HepG2 (cell line): ENCODE results near the gene OGT. TPM values are rescaled to one million over a fixed set of nuclear protein-coding genes. Genes with fewer than 3 reads are reported as not detected.

Source experiments
- AGO2 ChIP-seq: fragments of 200-400 bp; formaldehyde crosslinking; optimal IDR thresholded peaks from 2 replicates; pipeline ENCODE3; 2017; ENCODE audit warnings: mild to moderate bottlenecking, low read depth, low read length, moderate library complexity
- ATF7-NPFF ChIP-seq: sonication (generic); formaldehyde crosslinking; IDR thresholded peaks from 2 replicates; pipeline ENCODE4 v1.8.1; 2023; ENCODE audit warnings: mild to moderate bottlenecking, low read depth, missing genetic modification reagents, moderate library complexity
- ERF ChIP-seq: IDR thresholded peaks from 2 replicates; pipeline ENCODE4 v1.6.1; 2018; ENCODE audit warnings: missing biosample characterization, missing genetic modification reagents
- FOXK1 ChIP-seq: sonication (generic); formaldehyde crosslinking; IDR thresholded peaks from 2 replicates; pipeline ENCODE4 v1.4.0; 2020; ENCODE audit warnings: low read depth, missing genetic modification reagents, borderline replicate concordance
- IKZF1 ChIP-seq: fragments of 450-650 bp; IDR thresholded peaks from 2 replicates; pipeline ENCODE4 v1.7.1; 2016
- MBNL3 ChIP-seq: fragments of 250-450 bp; sonication (Bioruptor Pico); conservative IDR thresholded peaks from 2 replicates; pipeline ENCODE4 v1.8.0; 2022; ENCODE audit warnings: mild to moderate bottlenecking, inconsistent platforms
- MXI1 ChIP-seq: IDR thresholded peaks from 3 replicates; pipeline ENCODE4 v1.6.1; 2012; ENCODE audit warnings: low read depth, low read length, inconsistent platforms, borderline replicate concordance
- NFYB ChIP-seq: sonication (generic); formaldehyde crosslinking; IDR thresholded peaks from 2 replicates; pipeline ENCODE4 v1.4.0; 2020; ENCODE audit warnings: missing genetic modification reagents
- POLR2G ChIP-seq: fragments of 200-400 bp; formaldehyde crosslinking; IDR thresholded peaks from 2 replicates; pipeline ENCODE4 v1.6.1; 2018; ENCODE audit warnings: mild to moderate bottlenecking, low read depth, low read length, moderate library complexity
- REXO4 ChIP-seq: sonication (generic); formaldehyde crosslinking; IDR thresholded peaks from 2 replicates; pipeline ENCODE4 v1.8.0; 2022; ENCODE audit warnings: missing genetic modification reagents, mild to moderate bottlenecking, borderline replicate concordance
- RNF2 ChIP-seq: fragments of 450-650 bp; conservative IDR thresholded peaks from 2 replicates; pipeline ENCODE4 v1.6.1; 2016; ENCODE audit warnings: low read depth
- RXRA ChIP-seq: sonication (generic); formaldehyde crosslinking; IDR thresholded peaks from 2 replicates; pipeline ENCODE4 v1.5.1; 2020; ENCODE audit warnings: missing genetic modification reagents
- SRSF9 ChIP-seq: fragments of 200-400 bp; formaldehyde crosslinking; IDR thresholded peaks from 2 replicates; pipeline ENCODE4 v1.6.1; 2018; ENCODE audit warnings: borderline replicate concordance, mild to moderate bottlenecking, low read depth, low read length; ENCODE audit not compliant: insufficient read depth, poor library complexity, severe bottlenecking
- SRY ChIP-seq: sonication (generic); formaldehyde crosslinking; IDR thresholded peaks from 2 replicates; pipeline ENCODE4 v1.8.0; 2022; ENCODE audit warnings: mild to moderate bottlenecking, missing genetic modification reagents
- TARDBP ChIP-seq: sonication (generic); formaldehyde crosslinking; IDR thresholded peaks from 2 replicates; pipeline ENCODE4 v1.8.0; 2022; ENCODE audit warnings: mild to moderate bottlenecking, missing genetic modification reagents
- TRIM24 ChIP-seq: sonication (generic); formaldehyde crosslinking; IDR thresholded peaks from 2 replicates; pipeline ENCODE4 v1.8.0; 2022; ENCODE audit warnings: mild to moderate bottlenecking, missing genetic modification reagents
- ZNF101 ChIP-seq: sonication (generic); formaldehyde crosslinking; IDR thresholded peaks from 2 replicates; pipeline ENCODE4 v1.4.0; 2020; ENCODE audit warnings: mild to moderate bottlenecking, low read depth, missing genetic modification reagents, borderline replicate concordance
- ZNF121 ChIP-seq: sonication (generic); formaldehyde crosslinking; IDR thresholded peaks from 2 replicates; pipeline ENCODE4 v1.5.0; 2020; ENCODE audit warnings: mild to moderate bottlenecking, missing genetic modification reagents
- ZNF569 ChIP-seq: sonication (generic); formaldehyde crosslinking; IDR thresholded peaks from 2 replicates; pipeline ENCODE4 v1.5.0; 2020; ENCODE audit warnings: mild to moderate bottlenecking, missing genetic modification reagents, moderate library complexity, borderline replicate concordance
- ZNF781 ChIP-seq: sonication (generic); formaldehyde crosslinking; IDR thresholded peaks from 2 replicates; pipeline ENCODE4 v1.5.1; 2020; ENCODE audit warnings: borderline replicate concordance, mild to moderate bottlenecking, missing genetic modification reagents; ENCODE audit errors: not compliant biosample characterization
- ZNF878 ChIP-seq: sonication (generic); formaldehyde crosslinking; IDR thresholded peaks from 2 replicates; pipeline ENCODE4 v1.8.1; 2023; ENCODE audit warnings: mild to moderate bottlenecking, missing genetic modification reagents, moderate library complexity
- ZNF883 ChIP-seq: sonication (generic); formaldehyde crosslinking; IDR thresholded peaks from 2 replicates; pipeline ENCODE4 v1.5.1; 2020; ENCODE audit warnings: mild to moderate bottlenecking, missing genetic modification reagents; ENCODE audit errors: not compliant biosample characterization
- polyA plus RNA-seq, 8 experiments: library from polyadenylated mRNA; depleted of rRNA in 3 of 8; stranded (reverse) in 7 of 8; unstranded in 1 of 8; fragments of >200 nt; fragmentation: Illumina TruSeq in 4 of 8; extraction: Trizol in 4 of 8; gene quantifications; 2 replicates each; pipeline versions ENCODE4 v1.2.1 to v1.2.3, GENCODE V29; 2011 to 2016; ENCODE audit warnings: low read depth in 4 of 8, missing spikeins in 1 of 8, mixed read lengths in 1 of 8; ENCODE audit not compliant: insufficient read depth in 1 of 8
- total RNA-seq, 5 experiments: library from RNA; depleted of rRNA; stranded (reverse); fragments of >200 nt; fragmentation: Illumina TruSeq; extraction: Trizol; gene quantifications; 2 replicates each; pipeline ENCODE4 v1.2.3, GENCODE V29; 2016; ENCODE audit warnings: low read depth in 1 of 5
- TF ChIP-seq, protein P1 (sequence below): sonication (generic); formaldehyde crosslinking; IDR thresholded peaks from 2 replicates; pipeline ENCODE4 v1.8.0; 2022; ENCODE audit warnings: mild to moderate bottlenecking, missing genetic modification reagents, borderline replicate concordance
- TF ChIP-seq, protein P2 (sequence below): sonication (generic); formaldehyde crosslinking; IDR thresholded peaks from 2 replicates; pipeline ENCODE4 v1.5.0; 2020; ENCODE audit warnings: missing genetic modification reagents, mild to moderate bottlenecking, borderline replicate concordance
- TF ChIP-seq, protein P3 (sequence below): sonication (generic); IDR thresholded peaks from 2 replicates; pipeline ENCODE4 v1.6.1; 2016; ENCODE audit warnings: low read depth, borderline replicate concordance
- TF ChIP-seq, protein P4 (sequence below): sonication (generic); formaldehyde crosslinking; IDR thresholded peaks from 2 replicates; pipeline ENCODE4 v1.4.0; 2020; ENCODE audit warnings: missing genetic modification reagents

The OGT gene
- total and polyA plus RNA-seq, 2 of the 13 experiments (the other 11 are each of a cell fraction or from before 2014, with no cell fraction given), result 71.7 to 463 TPM

DNA sequence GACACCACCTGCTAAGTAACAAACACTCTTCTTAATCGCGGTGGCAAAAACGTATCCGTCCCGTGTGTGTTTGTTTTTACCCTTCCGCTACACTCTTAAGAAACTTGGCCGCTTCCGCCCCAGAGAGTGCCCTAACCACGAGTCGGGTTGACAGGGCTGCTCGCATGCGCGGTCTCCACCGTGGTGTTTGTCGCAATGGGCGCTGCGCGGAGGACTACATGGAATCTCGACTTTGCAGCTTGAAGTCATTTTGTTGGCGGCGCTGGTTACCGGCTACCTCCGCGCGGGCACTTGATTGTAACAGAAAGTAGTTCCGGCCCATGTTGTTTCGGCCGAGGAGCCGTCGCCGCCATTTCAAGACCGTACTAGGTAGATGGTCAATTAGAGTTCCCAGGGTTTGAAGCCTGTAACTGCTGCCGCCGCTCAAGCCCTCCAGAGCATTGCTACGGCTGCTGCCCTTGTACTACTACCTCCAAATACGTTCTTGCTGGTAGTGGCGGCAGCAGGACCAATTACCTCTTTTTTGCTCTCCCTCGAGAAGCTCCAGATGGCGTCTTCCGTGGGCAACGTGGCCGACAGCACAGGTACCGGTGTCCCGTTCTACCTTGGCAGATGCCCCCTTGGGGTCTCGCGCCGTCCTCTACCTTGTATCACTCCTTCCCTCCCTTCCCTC is at the start of gene OGT (continued):
- TF ChIP-seq TARDBP (peak; percentile 38; the same call in 1 of the 2 replicates), RNF2 (no peak), AGO2 (no peak), MXI1 (peak; percentile 88; the same call in 2 of the 3 replicates), IKZF1 (no peak), ATF7-NPFF (CRISPR knock-in tag) (no peak), TRIM24 (CRISPR knock-in tag) (no peak), REXO4 (no peak), SRSF9 (no peak), ERF (CRISPR knock-in tag) (no peak; the same call in 1 of the 2 replicates), FOXK1 (CRISPR knock-in tag) (peak; percentile 48; the same call in 1 of the 2 replicates), POLR2G (peak; percentile 85), ZNF878 (CRISPR knock-in tag) (peak; percentile 35; the same call in 1 of the 2 replicates), ZNF781 (CRISPR knock-in tag) (no peak), ZNF101 (CRISPR knock-in tag) (no peak), ZNF121 (CRISPR knock-in tag) (0 out of 2 replicates have a peak, but pooled peaks have one; percentile 4), ZNF569 (CRISPR knock-in tag) (no peak), MBNL3 (CRISPR knock-in tag) (no peak), SRY (CRISPR knock-in tag) (no peak), RXRA (CRISPR knock-in tag) (peak; percentile 61; the same call in 1 of the 2 replicates), ZNF883 (CRISPR knock-in tag) (no peak), NFYB (CRISPR knock-in tag) (peak; percentile 60)
- TF ChIP-seq, protein P1, sequence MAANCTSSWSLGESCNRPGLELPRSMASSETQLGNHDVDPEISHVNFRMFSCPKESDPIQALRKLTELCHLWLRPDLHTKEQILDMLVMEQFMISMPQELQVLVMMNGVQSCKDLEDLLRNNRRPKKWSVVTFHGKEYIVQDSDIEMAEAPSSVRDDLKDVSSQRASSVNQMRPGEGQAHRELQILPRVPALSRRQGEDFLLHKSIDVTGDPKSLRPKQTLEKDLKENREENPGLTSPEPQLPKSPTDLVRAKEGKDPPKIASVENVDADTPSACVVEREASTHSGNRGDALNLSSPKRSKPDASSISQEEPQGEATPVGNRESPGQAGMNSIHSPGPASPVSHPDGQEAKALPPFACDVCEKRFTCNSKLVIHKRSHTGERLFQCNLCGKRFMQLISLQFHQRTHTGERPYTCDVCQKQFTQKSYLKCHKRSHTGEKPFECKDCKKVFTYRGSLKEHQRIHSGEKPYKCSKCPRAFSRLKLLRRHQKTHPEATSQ (CRISPR knock-in tag), result peak; percentile 53; the same call in 1 of the 2 replicates
- TF ChIP-seq, protein P2, sequence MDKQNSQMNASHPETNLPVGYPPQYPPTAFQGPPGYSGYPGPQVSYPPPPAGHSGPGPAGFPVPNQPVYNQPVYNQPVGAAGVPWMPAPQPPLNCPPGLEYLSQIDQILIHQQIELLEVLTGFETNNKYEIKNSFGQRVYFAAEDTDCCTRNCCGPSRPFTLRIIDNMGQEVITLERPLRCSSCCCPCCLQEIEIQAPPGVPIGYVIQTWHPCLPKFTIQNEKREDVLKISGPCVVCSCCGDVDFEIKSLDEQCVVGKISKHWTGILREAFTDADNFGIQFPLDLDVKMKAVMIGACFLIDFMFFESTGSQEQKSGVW (CRISPR knock-in tag), result no peak
- TF ChIP-seq, protein P3, sequence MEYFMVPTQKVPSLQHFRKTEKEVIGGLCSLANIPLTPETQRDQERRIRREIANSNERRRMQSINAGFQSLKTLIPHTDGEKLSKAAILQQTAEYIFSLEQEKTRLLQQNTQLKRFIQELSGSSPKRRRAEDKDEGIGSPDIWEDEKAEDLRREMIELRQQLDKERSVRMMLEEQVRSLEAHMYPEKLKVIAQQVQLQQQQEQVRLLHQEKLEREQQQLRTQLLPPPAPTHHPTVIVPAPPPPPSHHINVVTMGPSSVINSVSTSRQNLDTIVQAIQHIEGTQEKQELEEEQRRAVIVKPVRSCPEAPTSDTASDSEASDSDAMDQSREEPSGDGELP, result no peak
- TF ChIP-seq, protein P4, sequence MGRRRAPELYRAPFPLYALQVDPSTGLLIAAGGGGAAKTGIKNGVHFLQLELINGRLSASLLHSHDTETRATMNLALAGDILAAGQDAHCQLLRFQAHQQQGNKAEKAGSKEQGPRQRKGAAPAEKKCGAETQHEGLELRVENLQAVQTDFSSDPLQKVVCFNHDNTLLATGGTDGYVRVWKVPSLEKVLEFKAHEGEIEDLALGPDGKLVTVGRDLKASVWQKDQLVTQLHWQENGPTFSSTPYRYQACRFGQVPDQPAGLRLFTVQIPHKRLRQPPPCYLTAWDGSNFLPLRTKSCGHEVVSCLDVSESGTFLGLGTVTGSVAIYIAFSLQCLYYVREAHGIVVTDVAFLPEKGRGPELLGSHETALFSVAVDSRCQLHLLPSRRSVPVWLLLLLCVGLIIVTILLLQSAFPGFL (CRISPR knock-in tag), result no peak
